HFF-Myc (cell line): Measurements from ENCODE around the gene PER3.

Experiments
- DNase-seq: peaks from one replicate; pipeline ENCODE4 v3.0.0-alpha.2; 2011; ENCODE audit warnings: low read depth; ENCODE audit errors: extremely low read depth
- H3K4me3 ChIP-seq: replicated peaks from 2 replicates; pipeline ENCODE4 v1.5.1; 2011; ENCODE audit warnings: low read depth, mild to moderate bottlenecking, control low read depth, low read length
- TF ChIP-seq, protein P1 (sequence below): IDR thresholded peaks from 2 replicates; pipeline ENCODE4 v1.5.1; 2012; ENCODE audit warnings: mild to moderate bottlenecking, low read depth, low read length, control low read depth; ENCODE audit errors: missing control alignments

Gene PER3

GRCh38 chr1:7888248-7889081 is 104.4 kb downstream of the PER3 start:
- TF ChIP-seq, protein P1, sequence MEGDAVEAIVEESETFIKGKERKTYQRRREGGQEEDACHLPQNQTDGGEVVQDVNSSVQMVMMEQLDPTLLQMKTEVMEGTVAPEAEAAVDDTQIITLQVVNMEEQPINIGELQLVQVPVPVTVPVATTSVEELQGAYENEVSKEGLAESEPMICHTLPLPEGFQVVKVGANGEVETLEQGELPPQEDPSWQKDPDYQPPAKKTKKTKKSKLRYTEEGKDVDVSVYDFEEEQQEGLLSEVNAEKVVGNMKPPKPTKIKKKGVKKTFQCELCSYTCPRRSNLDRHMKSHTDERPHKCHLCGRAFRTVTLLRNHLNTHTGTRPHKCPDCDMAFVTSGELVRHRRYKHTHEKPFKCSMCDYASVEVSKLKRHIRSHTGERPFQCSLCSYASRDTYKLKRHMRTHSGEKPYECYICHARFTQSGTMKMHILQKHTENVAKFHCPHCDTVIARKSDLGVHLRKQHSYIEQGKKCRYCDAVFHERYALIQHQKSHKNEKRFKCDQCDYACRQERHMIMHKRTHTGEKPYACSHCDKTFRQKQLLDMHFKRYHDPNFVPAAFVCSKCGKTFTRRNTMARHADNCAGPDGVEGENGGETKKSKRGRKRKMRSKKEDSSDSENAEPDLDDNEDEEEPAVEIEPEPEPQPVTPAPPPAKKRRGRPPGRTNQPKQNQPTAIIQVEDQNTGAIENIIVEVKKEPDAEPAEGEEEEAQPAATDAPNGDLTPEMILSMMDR, result no peak
- no peak for DNase-seq
- H3K4me3 ChIP-seq, result no peak overlapping the region

DNA sequence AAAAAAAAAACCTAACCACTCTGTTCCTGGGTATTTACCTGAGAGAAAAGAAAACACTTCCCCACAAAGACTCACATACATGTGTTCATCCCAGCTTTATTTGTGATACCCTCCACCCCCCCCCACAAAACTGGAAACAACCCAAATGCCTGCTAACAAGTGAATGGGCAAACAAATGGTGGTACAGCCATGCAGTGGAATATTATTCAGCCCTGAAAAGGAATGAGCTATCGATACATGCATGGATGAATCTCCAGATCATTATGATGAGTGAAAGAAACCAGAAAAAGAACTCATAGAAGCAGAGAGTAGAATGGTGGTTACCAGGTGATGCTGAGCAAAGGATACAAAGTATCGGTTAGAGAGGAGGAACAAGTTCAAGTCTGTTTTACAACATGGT is 106.8 kb downstream of the PER3 start:
- no peak overlapping the region for H3K4me3 ChIP-seq
- no peak for DNase-seq
- TF ChIP-seq, protein P1, result no peak

GRCh38 chr1:7891804-7892203 is 107.7 kb downstream of the PER3 start:
- no peak overlapping the region for H3K4me3 ChIP-seq
- TF ChIP-seq, protein P1, result no peak
- DNase-seq, result no peak

DNA sequence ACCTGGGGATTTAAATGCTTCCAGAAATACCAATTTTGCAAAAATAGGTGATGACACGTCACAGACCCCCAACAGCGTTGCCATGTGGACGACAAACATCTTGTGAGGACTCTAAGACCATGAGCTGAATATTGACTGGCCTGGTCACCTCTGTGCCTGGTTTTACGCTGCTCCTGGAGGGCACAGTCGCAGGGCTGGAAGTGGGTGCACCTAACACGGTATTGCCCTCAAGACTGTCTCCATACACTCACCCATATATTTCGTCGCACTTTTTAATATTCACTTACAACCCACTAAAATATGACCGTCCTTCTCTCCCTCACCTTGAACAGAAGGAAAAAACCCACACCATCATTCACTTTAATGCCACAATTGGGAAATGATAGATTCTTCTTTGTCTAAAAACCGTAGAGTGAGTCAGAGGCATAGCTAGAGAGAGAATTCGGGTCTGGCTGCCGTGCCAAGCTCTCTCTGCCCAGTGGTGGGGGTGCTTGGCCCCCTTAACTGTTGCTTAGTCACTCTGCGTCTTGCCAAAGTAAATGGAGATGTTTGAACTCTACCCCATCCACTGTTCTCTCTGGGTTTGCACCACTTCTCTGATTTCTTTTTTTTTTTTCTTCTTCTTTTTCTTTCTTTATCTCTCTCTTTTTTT is 109.6 kb downstream of the PER3 start:
- no peak overlapping the region for H3K4me3 ChIP-seq
- DNase-seq, result no peak
- TF ChIP-seq, protein P1, result no peak
